Measurements from ENCODE around the gene ITCH. TPM values are rescaled to one million over a fixed set of nuclear protein-coding genes. Genes with fewer than 3 reads are reported as not detected.
"Not testable (repeated sequence)": the region's sequence is repeated elsewhere in the genome, so short reads cannot be mapped to it uniquely, and the experiment has no call there.

The ITCH gene
- total and polyA plus RNA-seq, 2 experiments from 2014 or later: 14.3 to 39.2 TPM

GRCh38 chr20:34421766-34422466 lies 58.8 kb downstream of the ITCH start:
- DNase-seq (ENCODE audit: low read depth in 1 of 2, low spot score in 1 of 2): no peak
- Histone ChIP-seq H3K4me3 (no peak overlapping the region), H3K9me3 (ENCODE audit: low read depth) (no peaks in the 10 kb centered on the region), H3K36me3 (peaks cover 37% of the 10 kb centered on the region), H3K27me3 (no peaks in the 10 kb centered on the region), H3K27ac (no peak overlapping the region), H3K4me1 (ENCODE audit: low read depth) (peaks cover 7% of the 10 kb centered on the region)
- TF ChIP-seq, protein P1, sequence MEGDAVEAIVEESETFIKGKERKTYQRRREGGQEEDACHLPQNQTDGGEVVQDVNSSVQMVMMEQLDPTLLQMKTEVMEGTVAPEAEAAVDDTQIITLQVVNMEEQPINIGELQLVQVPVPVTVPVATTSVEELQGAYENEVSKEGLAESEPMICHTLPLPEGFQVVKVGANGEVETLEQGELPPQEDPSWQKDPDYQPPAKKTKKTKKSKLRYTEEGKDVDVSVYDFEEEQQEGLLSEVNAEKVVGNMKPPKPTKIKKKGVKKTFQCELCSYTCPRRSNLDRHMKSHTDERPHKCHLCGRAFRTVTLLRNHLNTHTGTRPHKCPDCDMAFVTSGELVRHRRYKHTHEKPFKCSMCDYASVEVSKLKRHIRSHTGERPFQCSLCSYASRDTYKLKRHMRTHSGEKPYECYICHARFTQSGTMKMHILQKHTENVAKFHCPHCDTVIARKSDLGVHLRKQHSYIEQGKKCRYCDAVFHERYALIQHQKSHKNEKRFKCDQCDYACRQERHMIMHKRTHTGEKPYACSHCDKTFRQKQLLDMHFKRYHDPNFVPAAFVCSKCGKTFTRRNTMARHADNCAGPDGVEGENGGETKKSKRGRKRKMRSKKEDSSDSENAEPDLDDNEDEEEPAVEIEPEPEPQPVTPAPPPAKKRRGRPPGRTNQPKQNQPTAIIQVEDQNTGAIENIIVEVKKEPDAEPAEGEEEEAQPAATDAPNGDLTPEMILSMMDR (IDR thresholded peaks at IDR 0.05; ENCODE audit: low read depth, low read length): no peak

GRCh38 chr20:34425032-34425690 lies 62.1 kb downstream of the ITCH start:
- not testable (repeated sequence) for H3K4me3 ChIP-seq; H3K27me3 ChIP-seq; H3K9me3 ChIP-seq (ENCODE audit: low read depth); H3K4me1 ChIP-seq (ENCODE audit: low read depth)
- DNase-seq (ENCODE audit: low read depth in 1 of 2, low spot score in 1 of 2): peak; percentile 21 to 30
- Histone ChIP-seq H3K27ac (peak overlapping the region; percentile 82), H3K36me3 (peaks cover 47% of the 10 kb centered on the region)

DNA sequence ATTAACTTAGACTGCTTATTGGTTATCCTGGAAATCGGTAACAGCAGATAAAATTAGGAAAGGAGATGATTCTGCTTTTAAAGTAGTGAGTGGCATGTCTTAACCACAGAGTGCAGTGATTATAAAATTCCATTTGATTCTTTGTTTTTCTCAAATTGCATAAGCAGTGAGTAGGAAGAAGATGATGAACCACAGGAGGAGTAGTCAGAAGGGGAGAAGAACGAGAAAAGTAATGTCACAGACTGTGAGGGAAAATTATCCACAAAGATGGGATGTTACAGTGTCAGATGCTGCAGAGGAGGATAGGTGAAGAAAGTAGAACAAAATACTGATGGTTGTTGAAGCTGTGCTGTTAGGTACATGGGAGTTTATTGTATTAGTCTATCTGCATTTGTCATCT lies 63.0 kb downstream of the ITCH start:
- Histone ChIP-seq H3K36me3 (peaks cover 43% of the 10 kb centered on the region), H3K4me1 (ENCODE audit: low read depth) (peaks cover 7% of the 10 kb centered on the region)
- TF ChIP-seq, protein P1 (IDR thresholded peaks at IDR 0.05; ENCODE audit: low read depth, low read length): no peak

DNA sequence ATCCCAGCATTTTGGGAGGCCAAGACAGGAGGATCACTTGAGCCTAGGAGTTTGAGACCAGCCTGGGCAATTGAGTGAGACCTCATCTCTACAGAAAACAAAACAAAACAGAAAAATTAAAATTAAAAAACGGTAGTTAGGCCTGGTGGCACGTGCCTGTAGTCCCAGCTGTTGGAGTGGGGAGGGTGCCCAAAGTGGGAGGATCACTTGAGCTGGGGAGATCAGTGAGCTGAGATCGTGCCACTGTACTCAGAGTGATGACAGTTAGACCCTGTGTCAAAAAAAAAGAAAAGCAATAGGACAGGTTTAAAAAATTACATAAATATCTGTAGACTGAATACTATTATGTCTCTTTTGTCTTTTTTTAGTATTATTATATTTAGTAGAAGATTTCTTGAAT lies 64.3 kb downstream of the ITCH start:
- peaks cover 32% of the 10 kb centered on the region for H3K36me3 ChIP-seq

More for the DNA sequence above, 63.0 kb downstream of the ITCH start:
- Histone ChIP-seq H3K9me3 (ENCODE audit: low read depth) (no peaks in the 10 kb centered on the region), H3K27ac (peak overlapping the region; percentile 82), H3K27me3 (no peaks in the 10 kb centered on the region), H3K4me3 (no peak overlapping the region)
- DNase-seq (ENCODE audit: low read depth in 1 of 2, low spot score in 1 of 2): peak in 1 of 2 donors; percentile 25

DNA sequence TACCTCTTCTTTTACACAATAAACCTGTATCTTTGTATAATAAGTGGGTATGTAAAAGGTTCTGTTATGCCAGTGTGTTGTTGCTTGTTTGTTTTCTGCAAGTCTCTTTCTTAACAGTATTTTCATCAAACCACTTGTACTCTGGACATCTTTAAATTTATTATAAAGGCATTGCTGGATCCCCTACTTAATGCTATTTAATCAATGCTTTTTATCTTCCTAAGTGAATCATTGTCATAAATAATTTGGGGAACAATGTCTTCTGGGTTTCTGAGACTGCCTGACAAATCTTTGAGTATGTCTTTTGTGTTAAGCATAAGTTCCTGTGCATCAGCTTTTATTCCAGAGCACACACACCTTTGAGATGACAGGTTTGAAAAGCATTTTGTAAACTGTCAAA lies 64.7 kb downstream of the ITCH start:
- TF ChIP-seq, protein P1 (IDR thresholded peaks at IDR 0.05; ENCODE audit: low read depth, low read length): no peak
- DNase-seq (ENCODE audit: low read depth in 1 of 2, low spot score in 1 of 2): no peak
- peaks cover 7% of the 10 kb centered on the region for H3K4me1 ChIP-seq (ENCODE audit: low read depth)
- no peaks in the 10 kb centered on the region for H3K27me3 ChIP-seq
- H3K36me3 ChIP-seq: peaks cover 30% of the 10 kb centered on the region
- H3K9me3 ChIP-seq (ENCODE audit: low read depth): no peaks in the 10 kb centered on the region
- H3K4me3 ChIP-seq: no peak overlapping the region
- H3K27ac ChIP-seq: no peak overlapping the region

More for the DNA sequence above, 64.3 kb downstream of the ITCH start:
- no peaks in the 10 kb centered on the region for H3K9me3 ChIP-seq (ENCODE audit: low read depth)
- no peak overlapping the region for H3K27ac ChIP-seq
- DNase-seq (ENCODE audit: low read depth in 1 of 2, low spot score in 1 of 2): no peak
- TF ChIP-seq, protein P1 (IDR thresholded peaks at IDR 0.05; ENCODE audit: low read depth, low read length): no peak
- peaks cover 7% of the 10 kb centered on the region for H3K4me1 ChIP-seq (ENCODE audit: low read depth)
- H3K27me3 ChIP-seq: no peaks in the 10 kb centered on the region
- H3K4me3 ChIP-seq: no peak overlapping the region

DNA sequence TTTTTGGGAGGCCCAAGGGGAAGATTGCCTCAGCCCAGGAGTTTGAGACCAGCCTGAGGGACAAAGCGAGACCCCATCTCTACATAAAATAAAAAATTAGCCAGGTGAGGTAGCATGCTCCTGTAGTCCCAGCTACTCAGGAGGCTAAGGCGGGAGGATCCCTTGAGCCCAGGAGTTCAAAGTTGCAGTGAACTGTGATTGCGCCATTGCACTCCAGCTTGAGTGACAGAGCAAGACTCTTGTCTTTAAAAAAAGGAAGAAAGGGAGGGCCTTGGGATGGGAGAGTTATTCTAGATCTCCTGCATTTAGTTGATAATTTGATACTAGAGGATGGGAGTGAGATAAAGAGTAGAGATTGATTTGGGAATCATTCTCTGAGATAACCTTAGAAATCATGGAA lies 68.1 kb downstream of the ITCH start:
- no peak overlapping the region for H3K4me3 ChIP-seq
- TF ChIP-seq, protein P1 (IDR thresholded peaks at IDR 0.05; ENCODE audit: low read depth, low read length): no peak
- DNase-seq (ENCODE audit: low read depth in 1 of 2, low spot score in 1 of 2): no peak
- H3K36me3 ChIP-seq: peaks cover 21% of the 10 kb centered on the region
- H3K27ac ChIP-seq: no peak overlapping the region
- no peaks in the 10 kb centered on the region for H3K27me3 ChIP-seq
- H3K4me1 ChIP-seq (ENCODE audit: low read depth): peaks cover 11% of the 10 kb centered on the region
- no peaks in the 10 kb centered on the region for H3K9me3 ChIP-seq (ENCODE audit: low read depth)

DNA sequence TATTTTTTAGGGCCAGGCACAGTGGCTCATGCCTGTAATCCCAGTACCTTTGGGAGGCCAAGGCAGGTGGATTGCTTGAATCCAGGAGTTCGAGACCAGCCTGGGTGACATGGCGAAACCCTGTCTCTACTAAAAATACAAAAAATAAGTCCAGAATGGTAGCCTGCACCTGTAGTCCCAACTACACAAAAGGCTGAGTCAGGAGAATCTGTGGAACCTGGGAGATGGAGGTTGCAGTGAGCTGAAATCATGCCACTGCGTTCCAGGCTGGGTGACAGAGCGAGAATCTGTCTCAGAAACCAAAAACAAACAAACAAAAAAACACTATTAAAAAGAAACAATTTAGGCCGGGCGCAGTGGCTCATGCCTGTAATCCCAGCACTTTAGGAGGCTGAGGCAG lies 69.6 kb downstream of the ITCH start:
- Histone ChIP-seq H3K4me1 (ENCODE audit: low read depth) (peaks cover 21% of the 10 kb centered on the region), H3K36me3 (peaks cover 20% of the 10 kb centered on the region)
- H3K27me3 ChIP-seq; H3K27ac ChIP-seq; DNase-seq (ENCODE audit: low read depth in 1 of 2, low spot score in 1 of 2); H3K9me3 ChIP-seq (ENCODE audit: low read depth); H3K4me3 ChIP-seq: not testable (repeated sequence)
